Activated effector memory CD4-positive, alpha-beta T cell treated with anti-CD3 and anti-CD28 coated beads, Interleukin-2, amount 50 U/mL, for 16 hours (primary cell): ENCODE measurements around the gene FTL.

ENCODE experiments used
- DNase-seq: peaks from one replicate; pipeline ENCODE4 v3.0.0-alpha.2; 2020

Gene FTL

GRCh38 chr19:48946463-48947257 is 18.4 kb upstream of the FTL start:
- no peak for DNase-seq

GRCh38 chr19:48947258-48947542 is 17.9 kb upstream of the FTL start:
- DNase-seq = no peak

GRCh38 chr19:48950159-48950558 is 14.9 kb upstream of the FTL start:
- no peak for DNase-seq

- no peak for DNase-seq
Observed at GRCh38 chr19:48950830-48951519, 14.1 kb upstream of the FTL start.

- DNase-seq = no peak
Observed at GRCh38 chr19:48953141-48953540, 12.0 kb upstream of the FTL start.

- DNase-seq = no peak
Observed at GRCh38 chr19:48953990-48954594, 11.0 kb upstream of the FTL start.

- peak; percentile 96 for DNase-seq
Observed at GRCh38 chr19:48954595-48955307, 10.4 kb upstream of the FTL start, which contains the start of gene BAX. Gene BAX (plus strand): TSS chr19:48954875. CDS start chr19:48954929, 54 bp downstream.

GRCh38 chr19:48955308-48955958 is 9.7 kb upstream of the FTL start:
- DNase-seq = no peak

GRCh38 chr19:48958006-48958405 is 7.1 kb upstream of the FTL start:
- no peak for DNase-seq

GRCh38 chr19:48959341-48960239 is 5.5 kb upstream of the FTL start:
- no peak for DNase-seq

GRCh38 chr19:48961051-48961649 is 4.0 kb upstream of the FTL start:
- no peak for DNase-seq

- no peak for DNase-seq
Observed at GRCh38 chr19:48961673-48962028, 3.5 kb upstream of the FTL start.

- peak; percentile 74 for DNase-seq
Observed at GRCh38 chr19:48962029-48962848, 2.9 kb upstream of the FTL start.

GRCh38 chr19:48962849-48963165 is 2.3 kb upstream of the FTL start:
- DNase-seq = no peak

- DNase-seq = peak; percentile 87
Observed at GRCh38 chr19:48963371-48964204, 1.5 kb upstream of the FTL start.

GRCh38 chr19:48964205-48965039 is 687 bp upstream of the FTL start:
- DNase-seq = no peak

GRCh38 chr19:48965806-48966540 is 864 bp downstream of the FTL start:
- peak; percentile 96 for DNase-seq
